HEK293T (cell line): ENCODE results near the gene YIPF6.
"Not testable (repeated sequence)": the region's sequence is repeated elsewhere in the genome, so short reads cannot be mapped to it uniquely, and the experiment has no call there.

ENCODE experiments used
- BHLHE40 ChIP-seq: fragments of 450-650 bp; IDR thresholded peaks from 2 replicates; pipeline ENCODE4 v1.6.1; 2016; ENCODE audit warnings: mild to moderate bottlenecking, moderate library complexity, borderline replicate concordance
- ELF4 ChIP-seq: fragments of 450-650 bp; IDR thresholded peaks from 2 replicates; pipeline ENCODE4 v1.6.1; 2017; ENCODE audit warnings: antibody characterized with exemption
- FOXA1 ChIP-seq: fragments of 450-650 bp; IDR thresholded peaks from 2 replicates; pipeline ENCODE4 v1.6.1; 2016; ENCODE audit warnings: mild to moderate bottlenecking
- NFRKB ChIP-seq: fragments of 450-650 bp; IDR thresholded peaks from 2 replicates; pipeline ENCODE4 v1.6.1; 2016; ENCODE audit warnings: mild to moderate bottlenecking, moderate library complexity
- SP1 ChIP-seq: fragments of 450-650 bp; IDR thresholded peaks from 2 replicates; pipeline ENCODE4 v1.6.1; 2017
- SUZ12 ChIP-seq: fragments of 450-650 bp; IDR thresholded peaks from 2 replicates; pipeline ENCODE4 v1.6.1; 2016; ENCODE audit warnings: mild to moderate bottlenecking
- TARDBP ChIP-seq: fragments of 450-650 bp; IDR thresholded peaks from 2 replicates; pipeline ENCODE4 v1.6.1; 2016
- TF ChIP-seq, protein P1 (sequence below): fragments of 450-650 bp; IDR thresholded peaks from 2 replicates; pipeline ENCODE4 v1.6.1; 2016

DNA sequence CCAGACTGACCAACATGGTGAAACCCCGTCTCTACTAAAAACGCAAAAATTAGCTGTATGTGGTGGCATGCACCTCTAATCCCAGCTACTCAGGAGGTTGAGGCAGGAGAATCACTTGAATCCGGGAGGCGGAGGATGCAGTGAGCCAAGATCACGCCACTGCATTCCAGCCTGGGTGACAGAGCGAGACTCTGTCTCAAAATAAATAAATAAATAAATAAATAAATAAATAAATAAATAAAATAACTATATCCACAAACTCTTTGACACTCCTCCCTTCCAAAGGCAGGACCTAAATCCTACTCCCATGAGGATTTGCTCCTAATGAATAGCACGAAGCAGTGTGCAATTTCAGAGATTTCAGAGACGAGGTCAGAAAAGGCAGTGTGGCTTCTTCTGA, 58.3 kb downstream of the YIPF6 start:
- TF ChIP-seq BHLHE40, SUZ12, ELF4, SP1, NFRKB, FOXA1, TARDBP: not testable (repeated sequence)
- TF ChIP-seq, protein P1, sequence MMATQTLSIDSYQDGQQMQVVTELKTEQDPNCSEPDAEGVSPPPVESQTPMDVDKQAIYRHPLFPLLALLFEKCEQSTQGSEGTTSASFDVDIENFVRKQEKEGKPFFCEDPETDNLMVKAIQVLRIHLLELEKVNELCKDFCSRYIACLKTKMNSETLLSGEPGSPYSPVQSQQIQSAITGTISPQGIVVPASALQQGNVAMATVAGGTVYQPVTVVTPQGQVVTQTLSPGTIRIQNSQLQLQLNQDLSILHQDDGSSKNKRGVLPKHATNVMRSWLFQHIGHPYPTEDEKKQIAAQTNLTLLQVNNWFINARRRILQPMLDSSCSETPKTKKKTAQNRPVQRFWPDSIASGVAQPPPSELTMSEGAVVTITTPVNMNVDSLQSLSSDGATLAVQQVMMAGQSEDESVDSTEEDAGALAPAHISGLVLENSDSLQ = not testable (repeated sequence)
